Iris pigment epithelial cell (primary cell): Measurements from ENCODE around the gene TTBK2.

Experiments used
- DNase-seq: peaks from one replicate; pipeline ENCODE4 v3.0.0-alpha.2; 2011; ENCODE audit warnings: low read depth

Gene TTBK2

GRCh38 chr15:42693496-42693895, 227.1 kb downstream of the TTBK2 start:
- DNase-seq = no peak

- DNase-seq = no peak
Observed at GRCh38 chr15:42692997-42693396, 227.6 kb downstream of the TTBK2 start.

- no peak for DNase-seq
Observed at GRCh38 chr15:42692536-42692935, 228.0 kb downstream of the TTBK2 start.

GRCh38 chr15:42691770-42692169, 228.8 kb downstream of the TTBK2 start:
- no peak for DNase-seq

- DNase-seq = no peak
Observed at GRCh38 chr15:42691308-42691707, 229.3 kb downstream of the TTBK2 start.
